MM.1S (cell line): ENCODE measurements around the gene OSBPL10.

Experiments
- CTCF ChIP-seq: fragments of 300-600 bp; sonication (generic); IDR thresholded peaks from 2 replicates; pipeline ENCODE4 v1.5.1; 2016; ENCODE audit warnings: antibody characterized with exemption, low read length, mixed read lengths
- EZH2 ChIP-seq: fragments of 300-600 bp; sonication (generic); optimal IDR thresholded peaks from 2 replicates; pipeline ENCODE3; 2017; ENCODE audit warnings: low read depth, mild to moderate bottlenecking, antibody characterized with exemption, low read length, mixed read lengths

- TF ChIP-seq CTCF (no peak), EZH2 (no peak)
Observed at GRCh38 chr3:31924610-31925270, 56.3 kb downstream of the OSBPL10 start.
